Tibial nerve (tissue), 4 donors: ENCODE results near the gene ELMO1.

Experiments used
- EP300 ChIP-seq, 2 donors: sonication (generic); formaldehyde crosslinking; IDR thresholded peaks; one replicate each; pipeline ENCODE4 v1.6.1; 2017; ENCODE audit warnings: antibody characterized with exemption in 2 of 2, mild to moderate bottlenecking in 1 of 2
- TF ChIP-seq, protein P1 (sequence below), 5 experiments: fragments of 200-600 bp in 3 of 5; fragments of 450-650 bp in 2 of 5; sonication (generic) in 3 of 5; IDR thresholded peaks; one replicate each; pipeline ENCODE4 v1.5.1; 2016 to 2019; ENCODE audit warnings: antibody characterized with exemption in 5 of 5, mild to moderate bottlenecking in 3 of 5, moderate library complexity in 2 of 5

DNA sequence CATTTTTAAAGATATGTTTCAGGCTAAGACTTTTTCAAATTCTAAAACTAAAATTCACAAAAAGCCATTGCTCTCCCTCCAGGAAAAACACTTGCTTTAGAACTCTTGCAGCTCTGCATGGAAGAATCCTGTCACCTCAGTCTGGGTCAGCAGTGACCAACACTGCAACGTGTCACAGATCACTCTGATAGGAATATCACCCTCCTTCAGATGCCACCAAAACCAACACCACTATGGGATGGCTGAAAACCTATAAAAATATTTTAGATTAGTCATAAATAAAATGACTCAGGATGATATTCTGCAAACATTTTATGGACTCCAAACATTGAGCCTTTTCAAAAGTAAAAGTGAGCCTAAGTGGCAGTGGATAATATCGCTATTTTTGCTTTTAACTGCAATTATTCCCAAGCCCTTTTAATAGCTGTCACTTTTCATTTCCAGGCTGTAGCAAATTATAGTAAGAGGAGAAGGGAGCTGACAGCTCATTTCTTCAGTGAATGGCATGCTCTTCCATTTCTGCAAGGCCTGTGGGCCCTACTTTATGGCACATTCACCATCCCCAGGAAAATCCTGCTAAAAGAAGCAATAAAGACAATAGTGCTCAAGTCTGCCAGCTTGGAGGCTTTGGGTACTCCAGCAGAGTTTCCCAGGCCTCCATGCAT is 21.3 kb downstream of the ELMO1 start:
- TF ChIP-seq, protein P1, sequence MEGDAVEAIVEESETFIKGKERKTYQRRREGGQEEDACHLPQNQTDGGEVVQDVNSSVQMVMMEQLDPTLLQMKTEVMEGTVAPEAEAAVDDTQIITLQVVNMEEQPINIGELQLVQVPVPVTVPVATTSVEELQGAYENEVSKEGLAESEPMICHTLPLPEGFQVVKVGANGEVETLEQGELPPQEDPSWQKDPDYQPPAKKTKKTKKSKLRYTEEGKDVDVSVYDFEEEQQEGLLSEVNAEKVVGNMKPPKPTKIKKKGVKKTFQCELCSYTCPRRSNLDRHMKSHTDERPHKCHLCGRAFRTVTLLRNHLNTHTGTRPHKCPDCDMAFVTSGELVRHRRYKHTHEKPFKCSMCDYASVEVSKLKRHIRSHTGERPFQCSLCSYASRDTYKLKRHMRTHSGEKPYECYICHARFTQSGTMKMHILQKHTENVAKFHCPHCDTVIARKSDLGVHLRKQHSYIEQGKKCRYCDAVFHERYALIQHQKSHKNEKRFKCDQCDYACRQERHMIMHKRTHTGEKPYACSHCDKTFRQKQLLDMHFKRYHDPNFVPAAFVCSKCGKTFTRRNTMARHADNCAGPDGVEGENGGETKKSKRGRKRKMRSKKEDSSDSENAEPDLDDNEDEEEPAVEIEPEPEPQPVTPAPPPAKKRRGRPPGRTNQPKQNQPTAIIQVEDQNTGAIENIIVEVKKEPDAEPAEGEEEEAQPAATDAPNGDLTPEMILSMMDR (IDR thresholded peaks at IDR 0.05) = no peak
- no peak for TF ChIP-seq EP300 (IDR thresholded peaks at IDR 0.05)
